NB4 (cell line): Measurements from ENCODE around the gene VAV2.

ENCODE experiments used
- CTCF ChIP-seq: IDR thresholded peaks from one replicate; pipeline ENCODE4 v1.5.1; 2012; ENCODE audit warnings: low read depth, low read length
- MAX ChIP-seq: IDR thresholded peaks from 2 replicates; pipeline ENCODE4 v1.6.1; 2011; ENCODE audit warnings: low read depth, low read length
- MYC ChIP-seq: IDR thresholded peaks from 2 replicates; pipeline ENCODE4 v1.6.1; 2011; ENCODE audit warnings: low read depth, low read length
- POLR2A ChIP-seq: IDR thresholded peaks from 2 replicates; pipeline ENCODE4 v1.6.1; 2011; ENCODE audit warnings: mild to moderate bottlenecking; ENCODE audit not compliant: insufficient read length; ENCODE audit errors: extremely low read depth

DNA sequence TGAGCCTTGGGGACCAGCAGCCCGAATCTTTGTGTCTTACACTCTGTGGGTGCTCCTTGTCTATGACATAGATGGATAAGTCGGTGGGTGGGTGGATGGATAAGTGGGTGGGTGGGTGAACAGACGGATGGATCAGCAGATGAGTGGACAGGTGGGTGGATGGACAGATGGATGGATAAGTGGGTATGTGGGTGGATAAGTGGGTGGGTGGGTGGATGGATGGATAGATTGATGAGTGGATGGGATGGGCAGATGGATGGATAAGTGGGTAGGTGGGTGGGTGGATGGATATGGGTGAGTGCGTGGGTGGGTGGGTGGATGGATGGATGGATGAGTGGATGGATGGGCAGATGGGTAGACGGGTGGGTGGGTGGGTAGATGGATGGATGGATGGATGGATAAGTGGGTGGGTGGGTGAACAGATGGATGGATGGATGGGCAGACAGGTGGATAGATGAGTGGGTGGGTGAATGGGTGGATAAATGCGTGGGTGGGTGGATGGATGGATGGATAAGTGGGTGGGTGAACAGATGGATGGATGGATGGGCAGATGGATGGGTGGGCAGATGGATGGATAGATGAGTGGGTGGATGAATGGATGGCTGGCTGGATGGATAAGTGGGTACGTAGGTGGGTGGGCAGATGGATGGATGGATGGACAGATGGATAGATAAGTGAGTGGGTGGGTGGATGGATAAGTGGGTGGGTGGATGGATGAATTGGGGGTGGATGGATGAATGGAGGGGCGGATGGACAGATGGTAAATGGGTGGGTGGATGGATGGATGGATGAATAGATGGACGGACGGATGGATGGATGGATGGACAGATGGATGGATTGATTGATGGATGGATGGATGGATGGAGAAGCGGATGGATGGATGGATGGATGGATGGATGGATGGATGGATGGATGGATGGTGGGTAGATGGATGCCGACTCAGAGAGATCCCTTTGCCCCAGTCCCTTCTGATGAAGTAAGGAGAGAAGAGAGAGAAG, 121.2 kb downstream of the VAV2 start:
- TF ChIP-seq CTCF (no peak), POLR2A (no peak), MAX (no peak), MYC (no peak)
